H9 (cell line): ENCODE results near the gene GAK. TPM values are rescaled to one million over a fixed set of nuclear protein-coding genes. Genes with fewer than 3 reads are reported as not detected.

Experiments used
- DNase-seq: peaks from one replicate; pipeline ENCODE4 v3.0.0-alpha.2; 2017
- H2AFZ ChIP-seq: one replicate; pipeline ENCODE4 v1.6.1; 2013; ENCODE audit warnings: mild to moderate bottlenecking, low read length, control low read depth, moderate library complexity
- H2AK5ac ChIP-seq: 2 replicates; pipeline ENCODE4 v1.6.1; 2013; ENCODE audit warnings: low read length, control low read depth, mixed read lengths; ENCODE audit not compliant: insufficient read length
- H2BK120ac ChIP-seq: one replicate; pipeline ENCODE4 v1.6.1; 2013; ENCODE audit warnings: low read depth, mild to moderate bottlenecking, low read length, control low read depth, inconsistent platforms; ENCODE audit not compliant: poor library complexity, severe bottlenecking
- H2BK12ac ChIP-seq: 2 replicates; pipeline ENCODE4 v1.6.1; 2013; ENCODE audit warnings: low read length, control low read depth, mixed read lengths, low read depth; ENCODE audit not compliant: insufficient read length
- H2BK15ac ChIP-seq: 2 replicates; pipeline ENCODE4 v1.6.1; 2013; ENCODE audit warnings: low read depth, low read length, control low read depth
- H2BK20ac ChIP-seq: one replicate; pipeline ENCODE4 v1.6.1; 2013; ENCODE audit warnings: low read depth, mild to moderate bottlenecking, low read length, control low read depth, inconsistent platforms; ENCODE audit not compliant: poor library complexity, severe bottlenecking
- H2BK5ac ChIP-seq: 2 replicates; pipeline ENCODE4 v1.6.1; 2013; ENCODE audit warnings: low read length, control low read depth, mixed read lengths; ENCODE audit not compliant: insufficient read length
- H3K14ac ChIP-seq: 2 replicates; pipeline ENCODE4 v1.6.1; 2013; ENCODE audit warnings: low read length, control low read depth; ENCODE audit not compliant: insufficient read depth
- H3K18ac ChIP-seq: 2 replicates; pipeline ENCODE4 v1.6.1; 2013; ENCODE audit warnings: low read depth, mild to moderate bottlenecking, mixed read lengths, low read length, control low read depth; ENCODE audit not compliant: insufficient read length
- H3K23ac ChIP-seq: 2 replicates; pipeline ENCODE4 v1.6.1; 2013; ENCODE audit warnings: low read length, control low read depth, mixed read lengths, low read depth; ENCODE audit not compliant: insufficient read length
- H3K23me2 ChIP-seq: 2 replicates; pipeline ENCODE4 v1.6.1; 2013; ENCODE audit warnings: low read depth, mild to moderate bottlenecking, mixed read lengths, low read length, control low read depth; ENCODE audit not compliant: insufficient read length, poor library complexity, severe bottlenecking
- H3K27ac ChIP-seq: 2 replicates; pipeline ENCODE4 v1.5.1; 2013; ENCODE audit warnings: low read length, control low read depth, mixed read lengths, low read depth; ENCODE audit not compliant: insufficient read length
- H3K27me3 ChIP-seq: 2 replicates; pipeline ENCODE4 v1.6.1; 2013; ENCODE audit warnings: low read length, control low read depth, inconsistent platforms; ENCODE audit not compliant: insufficient read depth
- H3K4ac ChIP-seq: 2 replicates; pipeline ENCODE4 v1.6.1; 2013; ENCODE audit warnings: low read depth, mild to moderate bottlenecking, control low read depth, inconsistent platforms, low read length, moderate library complexity
- H3K4me1 ChIP-seq: 2 replicates; pipeline ENCODE4 v1.6.1; 2013; ENCODE audit warnings: low read length, control low read depth, inconsistent platforms; ENCODE audit not compliant: insufficient read depth
- H3K4me2 ChIP-seq: 2 replicates; pipeline ENCODE4 v1.6.1; 2013; ENCODE audit warnings: low read length, control low read depth, mixed read lengths; ENCODE audit not compliant: insufficient read length, insufficient read depth
- H3K56ac ChIP-seq: 2 replicates; pipeline ENCODE4 v1.6.1; 2013; ENCODE audit warnings: low read depth, mild to moderate bottlenecking, mixed read lengths, low read length, control low read depth; ENCODE audit not compliant: insufficient read length
- H3K79me1 ChIP-seq: 2 replicates; pipeline ENCODE4 v1.6.1; 2013; ENCODE audit warnings: low read depth, mild to moderate bottlenecking, moderate library complexity, low read length, control low read depth, inconsistent platforms; ENCODE audit not compliant: insufficient read depth, poor library complexity, severe bottlenecking
- H3K79me2 ChIP-seq: 2 replicates; pipeline ENCODE4 v1.6.1; 2013; ENCODE audit warnings: low read length, control low read depth, inconsistent platforms; ENCODE audit not compliant: insufficient read depth
- H3K9ac ChIP-seq: 2 replicates; pipeline ENCODE4 v1.6.1; 2013; ENCODE audit warnings: low read length, control low read depth, mixed read lengths; ENCODE audit not compliant: insufficient read length; ENCODE audit errors: extremely low read depth
- H3K9me3 ChIP-seq: one replicate; pipeline ENCODE4 v1.6.1; 2013; ENCODE audit warnings: low read depth, low read length, inconsistent platforms; ENCODE audit not compliant: control insufficient read depth
- H3T11ph ChIP-seq: one replicate; pipeline ENCODE4 v1.6.1; 2013; ENCODE audit warnings: mild to moderate bottlenecking, low read length, control low read depth, inconsistent platforms
- H4K20me1 ChIP-seq: one replicate; pipeline ENCODE4 v1.6.1; 2013; ENCODE audit not compliant: control insufficient read depth, insufficient read length, insufficient read depth
- H4K5ac ChIP-seq: 2 replicates; pipeline ENCODE4 v1.6.1; 2013; ENCODE audit warnings: low read depth, mild to moderate bottlenecking, mixed read lengths, low read length, control low read depth; ENCODE audit not compliant: insufficient read length
- H4K8ac ChIP-seq: replicated peaks from 2 replicates; pipeline ENCODE4 v1.6.1; 2013; ENCODE audit warnings: low read length, control low read depth, mixed read lengths, low read depth; ENCODE audit not compliant: insufficient read length
- H4K91ac ChIP-seq: 2 replicates; pipeline ENCODE4 v1.6.1; 2013; ENCODE audit warnings: low read depth, mild to moderate bottlenecking, moderate library complexity, mixed read lengths, low read length, control low read depth; ENCODE audit not compliant: insufficient read length
- H3K27ac Mint-ChIP-seq, 3 experiments: 2 replicates in 2 of 3; 3 replicates in 1 of 3; pipeline ENCODE4 v1.8.0; 2020 to 2021; ENCODE audit warnings: mixed read lengths in 3 of 3, mild to moderate bottlenecking in 1 of 3, moderate library complexity in 1 of 3
- H3K27me3 Mint-ChIP-seq: 2 replicates; pipeline ENCODE4 v1.8.0; 2021; ENCODE audit warnings: low read depth, mild to moderate bottlenecking, moderate library complexity, mixed read lengths
- H3K36me3 Mint-ChIP-seq, 3 experiments: 2 replicates in 2 of 3; 3 replicates in 1 of 3; pipeline ENCODE4 v1.8.0; 2020 to 2021; ENCODE audit warnings: low read depth in 3 of 3, mixed read lengths in 3 of 3; ENCODE audit not compliant: insufficient read depth in 1 of 3
- H3K4me1 Mint-ChIP-seq, 2 experiments: 2 replicates each; pipeline ENCODE4 v1.8.0; 2020; ENCODE audit warnings: mixed read lengths in 2 of 2
- H3K4me3 Mint-ChIP-seq, 2 experiments: 2 replicates in 1 of 2; 3 replicates in 1 of 2; pipeline ENCODE4 v1.8.0; 2020 to 2021; ENCODE audit warnings: mild to moderate bottlenecking in 2 of 2, mixed read lengths in 2 of 2, moderate library complexity in 1 of 2
- H3K9me3 Mint-ChIP-seq, 2 experiments: 2 replicates in 1 of 2; 3 replicates in 1 of 2; pipeline ENCODE4 v1.8.0; 2020; ENCODE audit warnings: mild to moderate bottlenecking in 2 of 2, mixed read lengths in 2 of 2, moderate library complexity in 1 of 2
- CTCF ChIP-seq: fragments of 200-600 bp; sonication (generic); conservative IDR thresholded peaks from 3 replicates; pipeline ENCODE4 v1.8.0; 2021; ENCODE audit warnings: antibody characterized with exemption, mild to moderate bottlenecking
- WGBS: extraction: QIAGEN DNeasy Blood & Tissue Kit; methylation state at CpG from one replicate; pipeline ENCODE4 v1.1.7; 2013; ENCODE audit warnings: missing lambda C conversion rate, low lambda C conversion rate, mixed read lengths; ENCODE audit not compliant: insufficient read length; ENCODE audit errors: extremely low coverage; 5-methylcytosine and 5-hydroxymethylcytosine counted together
- total RNA-seq: library from RNA; stranded (reverse); gene quantifications from 2 replicates; pipeline ENCODE4 v1.2.1, GENCODE V29; 2021

The GAK gene
- total RNA-seq, 1 experiment from 2014 or later = 80.7 TPM

GRCh38 chr4:974668-975067 lies 42.6 kb upstream of the GAK start:
- no CpG with 5 or more reads among the region's 9 CpGs for WGBS

More at GRCh38 chr4:974668-975067, 42.6 kb upstream of the GAK start:
- no peak for DNase-seq
- Histone ChIP-seq H3K14ac (no peak overlapping the region), H3K56ac (no peak overlapping the region), H4K91ac (no peak overlapping the region), H3K27me3 (peaks cover 3% of the 10 kb centered on the region; the same call in 1 of the 2 replicates), H3K18ac (no peak overlapping the region), H3K9me3 (no peaks in the 10 kb centered on the region), H3K27ac (no peak overlapping the region), H3T11ph (no peak overlapping the region), H4K5ac (no peak overlapping the region), H3K4me1 (no peaks in the 10 kb centered on the region), H2AK5ac (no peak overlapping the region), H2BK5ac (no peak overlapping the region), H3K4me2 (no peak overlapping the region), H3K23ac (no peak overlapping the region), H3K23me2 (peaks cover 5% of the 10 kb centered on the region), H3K79me2 (no peaks in the 10 kb centered on the region), H3K9ac (no peak overlapping the region), H4K8ac (no peak overlapping the region), H3K79me1 (no peaks in the 10 kb centered on the region), H2AFZ (no peak overlapping the region), H2BK20ac (no peak overlapping the region), H2BK15ac (no peak overlapping the region), H2BK120ac (no peak overlapping the region), H2BK12ac (no peak overlapping the region), H3K4ac (no peak overlapping the region), H4K20me1 (no peaks in the 10 kb centered on the region)
- peaks cover 29% of the 10 kb centered on the region for H3K27me3 Mint-ChIP-seq
- TF ChIP-seq CTCF = no peak
- peak overlapping the region in 1 of 2 experiments; percentile 58; a peak in 1 of 5 replicates for H3K4me3 Mint-ChIP-seq
- peaks cover 4 to 7% of the 10 kb centered on the region in 2 experiments; a peak in 3 of 4 replicates for H3K4me1 Mint-ChIP-seq
- no peak overlapping the region for H3K27ac Mint-ChIP-seq
- no peaks in the 10 kb centered on the region for H3K36me3 Mint-ChIP-seq
- peaks cover 5 to 8% of the 10 kb centered on the region in 2 experiments; a peak in 3 of 5 replicates for H3K9me3 Mint-ChIP-seq
